ENCODE measurements around the gene ACTR3.
"Not testable (repeated sequence)": the region's sequence is repeated elsewhere in the genome, so short reads cannot be mapped to it uniquely, and the experiment has no call there.

Gene ACTR3

GRCh38 chr2:113906647-113907046, 16.8 kb downstream of the ACTR3 start:
- no peak for DNase-seq

- DNase-seq = no peak
These were observed 17.4 kb downstream of the ACTR3 start for GRCh38 chr2:113907297-113907696.

- DNase-seq = peak in 4 of 5 donors; percentile 15 to 42 (median 28)
These were observed 20.3 kb downstream of the ACTR3 start for GRCh38 chr2:113910110-113910717.

- no peak for DNase-seq
These were observed 21.2 kb downstream of the ACTR3 start for GRCh38 chr2:113910967-113911678.

GRCh38 chr2:113915082-113915819, 25.4 kb downstream of the ACTR3 start:
- DNase-seq = no peak

GRCh38 chr2:113918229-113918628, 28.3 kb downstream of the ACTR3 start:
- no peak for DNase-seq

GRCh38 chr2:113920996-113921395, 31.1 kb downstream of the ACTR3 start:
- no peak for DNase-seq

GRCh38 chr2:113922335-113922734, 32.4 kb downstream of the ACTR3 start:
- DNase-seq = no peak

GRCh38 chr2:113922784-113923183, 32.9 kb downstream of the ACTR3 start:
- DNase-seq = no peak

GRCh38 chr2:113925884-113926283, 36.0 kb downstream of the ACTR3 start:
- no peak for DNase-seq

GRCh38 chr2:113926314-113926713, 36.4 kb downstream of the ACTR3 start:
- no peak for DNase-seq

- DNase-seq = no peak
These were observed 40.6 kb downstream of the ACTR3 start for GRCh38 chr2:113930448-113930847.

- no peak for DNase-seq
These were observed 47.6 kb downstream of the ACTR3 start for GRCh38 chr2:113937501-113937900.

- no peak for DNase-seq
These were observed 51.0 kb downstream of the ACTR3 start for GRCh38 chr2:113940891-113941290.

- not testable (repeated sequence) for DNase-seq
These were observed 55.9 kb downstream of the ACTR3 start for GRCh38 chr2:113945784-113946183.

- DNase-seq = not testable (repeated sequence)
These were observed 61.0 kb downstream of the ACTR3 start for GRCh38 chr2:113950906-113951305.

- DNase-seq = no peak
These were observed 71.1 kb downstream of the ACTR3 start for GRCh38 chr2:113961000-113961399.

- no peak for DNase-seq
These were observed 73.0 kb downstream of the ACTR3 start for GRCh38 chr2:113962692-113963480.

GRCh38 chr2:113963965-113964364, 74.1 kb downstream of the ACTR3 start:
- DNase-seq = no peak

- DNase-seq = no peak
These were observed 74.5 kb downstream of the ACTR3 start for GRCh38 chr2:113964436-113964835.

GRCh38 chr2:113965228-113965627, 75.3 kb downstream of the ACTR3 start:
- DNase-seq = no peak

GRCh38 chr2:113965644-113966043, 75.8 kb downstream of the ACTR3 start:
- peak in 2 of 5 donors; percentile 22 to 45 for DNase-seq

- DNase-seq = no peak
These were observed 76.3 kb downstream of the ACTR3 start for GRCh38 chr2:113966171-113966570.

Measured in T-helper 1 cell (primary cell).